Mesothelial cell of epicardium (in vitro differentiated cells): ENCODE results near the gene STK33. TPM values are rescaled to one million over a fixed set of nuclear protein-coding genes. Genes with fewer than 3 reads are reported as not detected.

Experiments used
- DNase-seq, 2 experiments: peaks; one replicate each; pipeline ENCODE4 v3.0.0; 2021; ENCODE audit warnings: low spot score in 2 of 2; ENCODE audit not compliant: unreplicated experiment in 2 of 2
- H3K27ac Mint-ChIP-seq: 2 replicates; pipeline ENCODE4 v1.8.0; 2021; ENCODE audit warnings: mixed read lengths
- H3K27me3 Mint-ChIP-seq: 2 replicates; pipeline ENCODE4 v1.8.0; 2021; ENCODE audit warnings: low read depth, mixed read lengths
- H3K36me3 Mint-ChIP-seq: 2 replicates; pipeline ENCODE4 v1.8.0; 2021; ENCODE audit warnings: mixed read lengths
- H3K4me1 Mint-ChIP-seq: 2 replicates; pipeline ENCODE4 v1.8.0; 2021; ENCODE audit warnings: mixed read lengths
- H3K4me3 Mint-ChIP-seq: 2 replicates; pipeline ENCODE4 v1.8.0; 2021; ENCODE audit warnings: mild to moderate bottlenecking, moderate library complexity, mixed read lengths
- H3K9me3 Mint-ChIP-seq: 2 replicates; pipeline ENCODE4 v1.8.0; 2021; ENCODE audit warnings: mixed read lengths
- total RNA-seq: library from RNA; stranded (reverse); gene quantifications from 3 replicates; pipeline ENCODE4 v1.2.1, GENCODE V29; 2021
- TF ChIP-seq, protein P1 (sequence below): fragments of 200-600 bp; sonication (generic); IDR thresholded peaks from one replicate; pipeline ENCODE4 v1.5.0; 2021; ENCODE audit warnings: antibody characterized with exemption; ENCODE audit not compliant: unreplicated experiment

STK33 gene
- total RNA-seq, 1 donor from 2014 or later = 12.2 TPM

DNA sequence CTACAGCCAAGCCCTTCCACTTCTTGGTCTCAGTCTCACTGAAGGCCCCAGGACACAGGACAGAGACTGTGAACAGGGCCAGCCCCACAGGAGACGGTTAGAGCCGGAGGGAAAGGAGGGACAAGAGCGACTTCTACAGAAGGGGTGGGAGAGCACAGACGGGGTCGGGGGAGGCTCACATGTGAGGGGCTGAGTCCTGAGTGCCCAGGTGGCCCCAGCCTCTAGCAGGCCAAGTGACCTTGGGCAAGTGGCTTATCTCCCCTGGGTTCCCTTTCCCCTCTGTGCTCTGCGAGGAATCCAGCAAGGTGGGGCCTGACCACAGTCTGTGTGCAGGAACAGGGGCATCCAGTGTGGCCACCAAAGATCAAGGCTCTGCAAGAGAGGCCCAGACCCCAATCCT is 227.7 kb downstream of the STK33 start:
- H3K4me1 Mint-ChIP-seq = peaks cover 7% of the 10 kb centered on the region
- no peak overlapping the region for H3K27ac Mint-ChIP-seq
- no peaks in the 10 kb centered on the region for H3K9me3 Mint-ChIP-seq
- no peak overlapping the region for H3K4me3 Mint-ChIP-seq
- H3K27me3 Mint-ChIP-seq = peaks cover 2% of the 10 kb centered on the region
- TF ChIP-seq, protein P1, sequence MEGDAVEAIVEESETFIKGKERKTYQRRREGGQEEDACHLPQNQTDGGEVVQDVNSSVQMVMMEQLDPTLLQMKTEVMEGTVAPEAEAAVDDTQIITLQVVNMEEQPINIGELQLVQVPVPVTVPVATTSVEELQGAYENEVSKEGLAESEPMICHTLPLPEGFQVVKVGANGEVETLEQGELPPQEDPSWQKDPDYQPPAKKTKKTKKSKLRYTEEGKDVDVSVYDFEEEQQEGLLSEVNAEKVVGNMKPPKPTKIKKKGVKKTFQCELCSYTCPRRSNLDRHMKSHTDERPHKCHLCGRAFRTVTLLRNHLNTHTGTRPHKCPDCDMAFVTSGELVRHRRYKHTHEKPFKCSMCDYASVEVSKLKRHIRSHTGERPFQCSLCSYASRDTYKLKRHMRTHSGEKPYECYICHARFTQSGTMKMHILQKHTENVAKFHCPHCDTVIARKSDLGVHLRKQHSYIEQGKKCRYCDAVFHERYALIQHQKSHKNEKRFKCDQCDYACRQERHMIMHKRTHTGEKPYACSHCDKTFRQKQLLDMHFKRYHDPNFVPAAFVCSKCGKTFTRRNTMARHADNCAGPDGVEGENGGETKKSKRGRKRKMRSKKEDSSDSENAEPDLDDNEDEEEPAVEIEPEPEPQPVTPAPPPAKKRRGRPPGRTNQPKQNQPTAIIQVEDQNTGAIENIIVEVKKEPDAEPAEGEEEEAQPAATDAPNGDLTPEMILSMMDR = no peak
- DNase-seq = no peak
- no peaks in the 10 kb centered on the region for H3K36me3 Mint-ChIP-seq

DNA sequence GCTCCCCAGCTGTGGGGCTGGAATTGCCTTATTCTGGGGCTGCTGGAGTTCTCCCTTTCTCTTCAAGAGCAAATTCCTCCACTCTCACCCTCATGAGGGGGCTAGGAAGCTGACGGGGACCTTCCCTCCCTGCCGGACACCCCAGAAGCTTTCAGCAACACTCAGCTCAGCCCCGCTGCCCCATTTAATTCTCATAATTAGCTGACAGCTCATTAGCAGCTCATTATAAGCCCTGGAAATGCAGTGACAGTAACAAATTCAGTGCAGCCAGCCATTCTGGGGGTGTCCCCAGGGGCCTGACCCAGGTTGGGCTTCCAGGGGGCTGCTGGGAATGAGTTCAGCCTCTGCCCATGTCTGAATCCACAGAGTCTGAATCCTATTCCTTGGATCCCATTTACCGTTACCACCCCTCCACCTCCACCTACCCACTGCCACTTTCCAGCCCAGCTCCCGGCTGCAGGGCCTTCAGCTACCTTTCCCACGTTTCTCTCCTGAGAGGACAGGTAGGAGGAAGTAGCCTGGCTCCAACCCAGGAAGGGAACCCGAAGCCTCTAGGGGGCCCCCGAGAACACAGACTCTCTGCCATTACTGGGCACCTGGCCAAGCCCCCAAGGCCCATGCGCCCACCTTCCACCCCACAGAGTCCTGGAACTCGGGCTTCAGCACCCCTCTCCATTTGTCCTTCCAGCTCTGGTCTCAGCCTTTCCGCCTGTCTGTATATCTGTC is 228.6 kb downstream of the STK33 start:
- no peak for DNase-seq
- Mint-ChIP-seq H3K27ac (no peak overlapping the region), H3K4me3 (no peak overlapping the region), H3K36me3 (no peaks in the 10 kb centered on the region), H3K9me3 (no peaks in the 10 kb centered on the region), H3K4me1 (peaks cover 7% of the 10 kb centered on the region), H3K27me3 (peaks cover 2% of the 10 kb centered on the region)
- TF ChIP-seq, protein P1 = no peak

DNA sequence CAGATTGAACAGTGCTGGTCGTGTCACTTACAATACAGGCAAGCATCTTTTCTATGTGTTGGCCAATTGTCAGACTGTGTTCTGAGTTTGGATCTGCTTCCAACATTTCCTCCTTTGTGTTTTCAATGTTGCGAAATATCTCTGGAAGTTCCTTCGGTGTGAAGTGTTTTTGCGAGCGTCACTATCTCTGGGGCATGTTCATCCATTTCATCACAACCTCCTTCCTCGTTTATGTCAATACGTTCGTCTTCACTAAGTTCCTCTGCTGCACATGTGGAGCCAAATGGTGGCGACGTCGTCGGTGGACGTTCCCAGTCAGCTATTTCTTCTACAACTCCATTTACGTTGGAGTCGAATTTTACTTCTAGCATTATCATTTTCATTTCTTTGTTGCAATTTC is 230.1 kb downstream of the STK33 start:
- Mint-ChIP-seq H3K9me3 (no peaks in the 10 kb centered on the region), H3K36me3 (no peaks in the 10 kb centered on the region), H3K4me3 (no peak overlapping the region), H3K4me1 (peaks cover 4% of the 10 kb centered on the region), H3K27ac (no peak overlapping the region), H3K27me3 (peaks cover 2% of the 10 kb centered on the region)
- DNase-seq = no peak
- TF ChIP-seq, protein P1 = no peak

DNA sequence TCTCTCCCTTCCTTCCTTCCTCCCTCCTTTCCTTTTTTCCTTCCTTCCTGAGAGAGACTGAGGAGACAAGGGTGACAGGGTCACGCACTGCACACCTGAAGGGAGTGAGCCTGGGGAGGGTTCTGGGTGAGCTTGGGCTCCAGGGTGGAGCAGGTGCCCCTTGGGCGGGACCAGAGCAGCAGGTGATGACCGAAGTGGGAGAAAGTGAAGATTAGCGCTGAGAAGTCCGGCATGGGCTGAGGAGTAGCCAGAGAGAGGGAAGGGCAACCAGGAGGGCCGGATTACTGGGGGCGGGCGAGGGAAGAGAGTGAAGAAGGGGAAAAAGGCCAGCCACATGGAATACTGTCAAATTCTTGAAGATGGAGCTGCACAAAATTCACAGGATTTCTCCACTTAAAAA is 231.1 kb downstream of the STK33 start:
- no peaks in the 10 kb centered on the region for H3K4me1 Mint-ChIP-seq
- no peak for DNase-seq
- no peak overlapping the region for H3K27ac Mint-ChIP-seq
- H3K4me3 Mint-ChIP-seq = no peak overlapping the region
- H3K36me3 Mint-ChIP-seq = no peaks in the 10 kb centered on the region
- H3K27me3 Mint-ChIP-seq = peaks cover 2% of the 10 kb centered on the region
- TF ChIP-seq, protein P1 = no peak
- H3K9me3 Mint-ChIP-seq = no peaks in the 10 kb centered on the region

DNA sequence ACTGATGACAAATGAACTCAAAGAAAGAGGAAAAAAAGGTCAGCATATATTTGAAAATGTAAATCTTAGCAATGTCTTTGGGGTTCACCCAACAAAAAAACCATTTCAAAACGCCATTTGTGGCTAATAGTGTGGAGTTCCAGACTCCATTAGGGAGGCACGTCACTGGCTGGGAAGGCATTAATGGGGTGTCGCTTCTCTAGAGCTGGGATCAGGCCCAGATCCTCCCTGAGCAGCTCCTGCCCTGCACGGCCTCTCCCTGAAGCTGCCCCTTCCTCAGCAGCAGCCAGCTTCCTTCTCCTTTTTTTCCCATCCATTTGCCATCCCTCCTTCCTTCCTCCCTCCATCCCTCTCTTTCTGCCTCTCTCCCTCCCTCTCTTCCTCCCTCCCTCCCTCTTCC is 231.5 kb downstream of the STK33 start:
- DNase-seq = no peak
- Mint-ChIP-seq H3K27me3 (peaks cover 2% of the 10 kb centered on the region), H3K36me3 (no peaks in the 10 kb centered on the region), H3K4me3 (no peak overlapping the region), H3K4me1 (no peaks in the 10 kb centered on the region), H3K9me3 (no peaks in the 10 kb centered on the region), H3K27ac (no peak overlapping the region)
- TF ChIP-seq, protein P1 = no peak
